ENCODE results near the gene VIPAS39. TPM values are rescaled to one million over a fixed set of nuclear protein-coding genes. Genes with fewer than 3 reads are reported as not detected.

The VIPAS39 gene
- total RNA-seq, 1 donor: 34.0 TPM

DNA sequence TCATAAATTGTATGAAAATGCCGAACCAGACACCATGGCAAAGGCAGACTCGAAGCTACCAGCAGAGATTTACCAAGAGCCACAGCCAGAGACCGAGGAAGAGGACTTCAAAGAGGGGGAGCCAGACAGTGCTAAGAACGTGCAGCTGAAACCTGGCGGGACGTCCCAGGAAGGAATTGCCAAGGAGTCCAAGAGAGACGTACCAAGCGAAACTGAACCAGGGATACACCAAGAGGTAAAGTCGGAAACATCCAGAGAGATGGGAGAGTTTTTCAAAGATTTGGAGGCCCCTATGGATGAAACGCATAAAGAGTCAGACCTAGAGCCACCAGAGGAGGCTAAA, 79.9 kb downstream of the VIPAS39 start:
- Histone ChIP-seq H3K4me1 (ENCODE audit: insufficient read depth, low read length) (peaks cover 18% of the 10 kb centered on the region), H4K20me1 (ENCODE audit: insufficient read depth, low read length) (no peaks in the 10 kb centered on the region), H3K4me2 (ENCODE audit: insufficient read depth, low read length) (peak overlapping the region; percentile 97), H3K79me2 (ENCODE audit: insufficient read depth, low read length) (peaks cover 33% of the 10 kb centered on the region), H2AFZ (ENCODE audit: low read length) (peak overlapping the region; percentile 100), H3K9me3 (ENCODE audit: low read depth, low read length) (no peaks in the 10 kb centered on the region), H3K4me3 (ENCODE audit: insufficient read depth, low read length) (peak overlapping the region; percentile 89), H3K27me3 (ENCODE audit: insufficient read depth, low read length) (no peaks in the 10 kb centered on the region), H3K36me3 (ENCODE audit: insufficient read depth, low read length) (no peaks in the 10 kb centered on the region), H3K27ac (ENCODE audit: low read depth, low read length) (peak overlapping the region; percentile 83)
- DNase-seq (ENCODE audit: insufficient read length, low spot score, missing footprints): no peak
- TF ChIP-seq, protein P1, sequence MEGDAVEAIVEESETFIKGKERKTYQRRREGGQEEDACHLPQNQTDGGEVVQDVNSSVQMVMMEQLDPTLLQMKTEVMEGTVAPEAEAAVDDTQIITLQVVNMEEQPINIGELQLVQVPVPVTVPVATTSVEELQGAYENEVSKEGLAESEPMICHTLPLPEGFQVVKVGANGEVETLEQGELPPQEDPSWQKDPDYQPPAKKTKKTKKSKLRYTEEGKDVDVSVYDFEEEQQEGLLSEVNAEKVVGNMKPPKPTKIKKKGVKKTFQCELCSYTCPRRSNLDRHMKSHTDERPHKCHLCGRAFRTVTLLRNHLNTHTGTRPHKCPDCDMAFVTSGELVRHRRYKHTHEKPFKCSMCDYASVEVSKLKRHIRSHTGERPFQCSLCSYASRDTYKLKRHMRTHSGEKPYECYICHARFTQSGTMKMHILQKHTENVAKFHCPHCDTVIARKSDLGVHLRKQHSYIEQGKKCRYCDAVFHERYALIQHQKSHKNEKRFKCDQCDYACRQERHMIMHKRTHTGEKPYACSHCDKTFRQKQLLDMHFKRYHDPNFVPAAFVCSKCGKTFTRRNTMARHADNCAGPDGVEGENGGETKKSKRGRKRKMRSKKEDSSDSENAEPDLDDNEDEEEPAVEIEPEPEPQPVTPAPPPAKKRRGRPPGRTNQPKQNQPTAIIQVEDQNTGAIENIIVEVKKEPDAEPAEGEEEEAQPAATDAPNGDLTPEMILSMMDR (IDR thresholded peaks at IDR 0.05; ENCODE audit: extremely low read depth, low read depth, low read length): no peak

- peak within 1 kb of the TSS; percentile 100 for H2AFZ ChIP-seq (ENCODE audit: low read length)
- no peaks in the 10 kb centered on the region for H3K27me3 ChIP-seq (ENCODE audit: insufficient read depth, low read length)
- H3K9me3 ChIP-seq (ENCODE audit: low read depth, low read length): no peaks in the 10 kb centered on the region
- no peaks in the 10 kb centered on the region for H3K36me3 ChIP-seq (ENCODE audit: insufficient read depth, low read length)
- no peaks in the 10 kb centered on the region for H4K20me1 ChIP-seq (ENCODE audit: insufficient read depth, low read length)
- peak; percentile 98 for DNase-seq (ENCODE audit: insufficient read length, low spot score, missing footprints)
- TF ChIP-seq, protein P1 (IDR thresholded peaks at IDR 0.05; ENCODE audit: extremely low read depth, low read depth, low read length): peak; percentile 14
- H3K27ac ChIP-seq (ENCODE audit: low read depth, low read length): peak within 1 kb of the TSS; percentile 83
- H3K4me3 ChIP-seq (ENCODE audit: insufficient read depth, low read length): peak within 1 kb of the TSS; percentile 89
- H3K4me2 ChIP-seq (ENCODE audit: insufficient read depth, low read length): peak within 1 kb of the TSS; percentile 97
- H3K79me2 ChIP-seq (ENCODE audit: insufficient read depth, low read length): peaks cover 33% of the 10 kb centered on the region
- peaks cover 23% of the 10 kb centered on the region for H3K4me1 ChIP-seq (ENCODE audit: insufficient read depth, low read length)
These were observed 80.5 kb downstream of the VIPAS39 start, which contains the start of the genes SAMD15 and TMED8 for GRCh38 chr14:77376771-77377501. TSS of gene SAMD15 (plus strand) at chr14:77377379. CDS start at chr14:77377419, 40 bp downstream. TSS of gene TMED8 (minus strand) at chr14:77377094. CDS start at chr14:77377053, 41 bp downstream.

Small RNA genes lying within 50 kb of the gene (small RNA-seq; reads per million reads assigned to genes)
- not detected for gene RF00404

Other genes starting within 250 kb of the VIPAS39 start
- not detected in 2 replicates for gene NGB, start 186.4 kb downstream of the VIPAS39 start, total RNA-seq
- gene POMT2, start 136.7 kb downstream of the VIPAS39 start, total RNA-seq: 11.6 and 13.3 TPM in 2 replicates
- gene GSTZ1, start 136.6 kb downstream of the VIPAS39 start, total RNA-seq: 34.8 and 38.0 TPM in 2 replicates
- gene TMED8, start 80.5 kb downstream of the VIPAS39 start, total RNA-seq: 13.0 and 13.8 TPM in 2 replicates
- gene SAMD15, start 80.2 kb downstream of the VIPAS39 start, total RNA-seq: 4.0 and 6.2 TPM in 2 replicates
- gene NOXRED1, start 34.1 kb downstream of the VIPAS39 start, total RNA-seq: 0.29 and 0.36 TPM in 2 replicates
- gene AHSA1, start 492 bp upstream of the VIPAS39 start, total RNA-seq: 60.4 and 67.0 TPM in 2 replicates
- gene ISM2, start 41.2 kb upstream of the VIPAS39 start, total RNA-seq: not detected in 2 replicates
- gene SPTLC2, start 159.0 kb upstream of the VIPAS39 start, total RNA-seq: 59.0 and 60.4 TPM in 2 replicates

Data from osteoblast (primary cell).